HepG2 (cell line): ENCODE results near the gene NCOA4. TPM values are rescaled to one million over a fixed set of nuclear protein-coding genes. Genes with fewer than 3 reads are reported as not detected.

Experiments used
- GATAD2A ChIP-seq: IDR thresholded peaks from 2 replicates; pipeline ENCODE4 v1.6.1; 2016
- HNF1A ChIP-seq, 2 experiments: sonication (generic) in 1 of 2; formaldehyde crosslinking in 1 of 2; IDR thresholded peaks; 2 replicates each; pipeline versions ENCODE4 v1.4.0 to v1.6.1; 2016 to 2020; ENCODE audit warnings: borderline replicate concordance in 1 of 2, low read depth in 1 of 2, mild to moderate bottlenecking in 1 of 2, missing genetic modification reagents in 1 of 2
- HOXA5 ChIP-seq: sonication (generic); formaldehyde crosslinking; IDR thresholded peaks from 2 replicates; pipeline ENCODE4 v1.4.0; 2020; ENCODE audit warnings: missing genetic modification reagents
- HOXD1 ChIP-seq: sonication (generic); formaldehyde crosslinking; IDR thresholded peaks from 2 replicates; pipeline ENCODE4 v1.5.0; 2020; ENCODE audit warnings: missing genetic modification reagents
- KDM5B ChIP-seq: sonication (generic); formaldehyde crosslinking; IDR thresholded peaks from 2 replicates; pipeline ENCODE4 v1.4.0; 2020; ENCODE audit warnings: missing genetic modification reagents, mild to moderate bottlenecking, borderline replicate concordance
- POLR2A ChIP-seq, 2 experiments: IDR thresholded peaks; 2 replicates each; pipeline ENCODE4 v1.6.1; 2011; ENCODE audit warnings: low read depth in 2 of 2, low read length in 2 of 2, mild to moderate bottlenecking in 1 of 2, moderate library complexity in 1 of 2; ENCODE audit not compliant: insufficient read depth in 1 of 2
- RORA ChIP-seq: sonication (generic); formaldehyde crosslinking; IDR thresholded peaks from 2 replicates; pipeline ENCODE4 v1.5.0; 2020; ENCODE audit warnings: mild to moderate bottlenecking, missing genetic modification reagents, moderate library complexity
- SP2 ChIP-seq: sonication (generic); formaldehyde crosslinking; IDR thresholded peaks from 2 replicates; pipeline ENCODE4 v1.5.1; 2020; ENCODE audit warnings: mild to moderate bottlenecking, missing genetic modification reagents
- TBX2 ChIP-seq: sonication (generic); formaldehyde crosslinking; IDR thresholded peaks from 2 replicates; pipeline ENCODE4 v1.5.0; 2020; ENCODE audit warnings: missing genetic modification reagents, mild to moderate bottlenecking, borderline replicate concordance
- ZFP90 ChIP-seq: sonication (generic); formaldehyde crosslinking; IDR thresholded peaks from 2 replicates; pipeline ENCODE4 v1.8.0; 2022; ENCODE audit warnings: missing genetic modification reagents, mild to moderate bottlenecking, inconsistent platforms, borderline replicate concordance
- ZNF232 ChIP-seq: sonication (generic); formaldehyde crosslinking; IDR thresholded peaks from 2 replicates; pipeline ENCODE4 v1.4.0; 2020; ENCODE audit warnings: missing genetic modification reagents, borderline replicate concordance
- ZNF280B ChIP-seq: sonication (generic); formaldehyde crosslinking; IDR thresholded peaks from 2 replicates; pipeline ENCODE4 v1.5.0; 2020; ENCODE audit warnings: missing genetic modification reagents, mild to moderate bottlenecking, borderline replicate concordance
- ZNF281 ChIP-seq: sonication (generic); formaldehyde crosslinking; IDR thresholded peaks from 2 replicates; pipeline ENCODE4 v1.4.0; 2020; ENCODE audit warnings: missing genetic modification reagents, borderline replicate concordance
- ZNF713 ChIP-seq: sonication (generic); formaldehyde crosslinking; IDR thresholded peaks from 2 replicates; pipeline ENCODE4 v1.4.0; 2020; ENCODE audit warnings: mild to moderate bottlenecking, missing genetic modification reagents
- polyA plus RNA-seq, 8 experiments: library from polyadenylated mRNA; depleted of rRNA in 3 of 8; stranded (reverse) in 7 of 8; unstranded in 1 of 8; fragments of >200 nt; fragmentation: Illumina TruSeq in 4 of 8; extraction: Trizol in 4 of 8; gene quantifications; 2 replicates each; pipeline versions ENCODE4 v1.2.1 to v1.2.3, GENCODE V29; 2011 to 2016; ENCODE audit warnings: low read depth in 4 of 8, missing spikeins in 1 of 8, mixed read lengths in 1 of 8; ENCODE audit not compliant: insufficient read depth in 1 of 8
- total RNA-seq, 5 experiments: library from RNA; depleted of rRNA; stranded (reverse); fragments of >200 nt; fragmentation: Illumina TruSeq; extraction: Trizol; gene quantifications; 2 replicates each; pipeline ENCODE4 v1.2.3, GENCODE V29; 2016; ENCODE audit warnings: low read depth in 1 of 5

NCOA4 gene
- total and polyA plus RNA-seq, 2 of the 13 experiments (the other 11 are each of a cell fraction or from before 2014, with no cell fraction given) = 306 to 400 TPM

GRCh38 chr10:46022978-46023702 lies 7.3 kb downstream of the NCOA4 start (continued):
- TF ChIP-seq ZNF232 (CRISPR knock-in tag) (peak; percentile 93), RORA (CRISPR knock-in tag) (no peak), ZNF713 (CRISPR knock-in tag) (no peak), ZNF280B (peak; percentile 87), KDM5B (peak; percentile 74; the same call in 1 of the 2 replicates), HNF1A (IDR thresholded peaks at IDR 0.05; ENCODE audit: low read depth) (no peak), HNF1A (CRISPR knock-in tag; IDR thresholded peaks at IDR 0.05; ENCODE audit: borderline replicate concordance) (peak; percentile 74; the same call in 1 of the 2 replicates), SP2 (CRISPR knock-in tag) (peak; percentile 62), ZFP90 (peak; percentile 86), TBX2 (CRISPR knock-in tag) (peak; percentile 91), GATAD2A (CRISPR knock-in tag) (peak; percentile 66), HOXA5 (peak; percentile 93), POLR2A (IDR thresholded peaks at IDR 0.05; ENCODE audit: insufficient read depth in 1 of 2, low read depth in 2 of 2, low read length in 2 of 2) (peak; percentile 97 to 99), ZNF281 (CRISPR knock-in tag) (no peak), HOXD1 (CRISPR knock-in tag) (0 out of 2 replicates have a peak, but pooled peaks have one; percentile 70)
